ENCODE data around the gene MEIOSIN. TPM values are rescaled to one million over a fixed set of nuclear protein-coding genes. Genes with fewer than 3 reads are reported as not detected.

The MEIOSIN gene
- total RNA-seq, 2 experiments from 2014 or later = not detected

GRCh38 chr19:45801603-45802175 lies 68.5 kb downstream of the MEIOSIN start:
- Mint-ChIP-seq H3K9me3 (no peaks in the 10 kb centered on the region), H3K4me3 (no peak overlapping the region), H3K27me3 (ENCODE audit: low read depth) (peaks cover 17% of the 10 kb centered on the region), H3K27ac (no peak overlapping the region), H3K4me1 (ENCODE audit: low read depth) (peaks cover 4% of the 10 kb centered on the region), H3K36me3 (ENCODE audit: low read depth) (no peaks in the 10 kb centered on the region)
- no peak for DNase-seq
- CTCF ChIA-PET = interaction anchor here (7.0 kb wide), 1 partner anchor 31 kb away, joined by 127 read pairs; the partner anchor contains the start of gene SIX5
- intact Hi-C loops (cut with micrococcal nuclease) = no loop called here

- Mint-ChIP-seq H3K36me3 (ENCODE audit: low read depth) (no peaks in the 10 kb centered on the region), H3K27ac (no peak overlapping the region), H3K4me3 (no peak overlapping the region), H3K27me3 (ENCODE audit: low read depth) (peaks cover 5% of the 10 kb centered on the region), H3K4me1 (ENCODE audit: low read depth) (peaks cover 1% of the 10 kb centered on the region), H3K9me3 (no peaks in the 10 kb centered on the region)
- DNase-seq = no peak
- CTCF ChIA-PET = interaction anchor here (0.6 to 1.2 kb wide), 3 partner anchors 14 to 825 kb away, joined by 3 read pairs; partner anchors contain the start of gene SIX5
- intact Hi-C loops (cut with micrococcal nuclease) = no loop called here
These were observed 71.1 kb downstream of the MEIOSIN start for GRCh38 chr19:45804140-45804958.

GRCh38 chr19:45804959-45805230 lies 71.7 kb downstream of the MEIOSIN start:
- CTCF ChIA-PET = interaction anchor here (0.7 to 1.2 kb wide), 2 partner anchors 12 to 13 kb away, joined by 3 read pairs; no protein-coding TSS in a partner anchor
- Mint-ChIP-seq H3K9me3 (no peaks in the 10 kb centered on the region), H3K36me3 (ENCODE audit: low read depth) (no peaks in the 10 kb centered on the region), H3K4me1 (ENCODE audit: low read depth) (peaks cover 7% of the 10 kb centered on the region), H3K4me3 (no peak overlapping the region), H3K27ac (no peak overlapping the region), H3K27me3 (ENCODE audit: low read depth) (peaks cover 5% of the 10 kb centered on the region)
- DNase-seq = no peak
- intact Hi-C loops (cut with micrococcal nuclease) = no loop called here

- Mint-ChIP-seq H3K9me3 (no peaks in the 10 kb centered on the region), H3K4me1 (ENCODE audit: low read depth) (peaks cover 11% of the 10 kb centered on the region), H3K36me3 (ENCODE audit: low read depth) (no peaks in the 10 kb centered on the region)
These were observed 72.5 kb downstream of the MEIOSIN start for GRCh38 chr19:45805719-45806118.

GRCh38 chr19:45809643-45810159 lies 76.5 kb downstream of the MEIOSIN start:
- CTCF ChIA-PET = interaction anchor here (1.1 kb wide), 1 partner anchor 11 kb away, joined by 3 read pairs; no protein-coding TSS in a partner anchor
- Mint-ChIP-seq H3K4me1 (ENCODE audit: low read depth) (peaks cover 11% of the 10 kb centered on the region), H3K36me3 (ENCODE audit: low read depth) (no peaks in the 10 kb centered on the region), H3K9me3 (no peaks in the 10 kb centered on the region), H3K4me3 (no peak overlapping the region), H3K27me3 (ENCODE audit: low read depth) (peaks cover 17% of the 10 kb centered on the region), H3K27ac (peak overlapping the region; percentile 51)
- intact Hi-C loops (cut with micrococcal nuclease) = loop anchor here (10.0 kb wide), 1 partner anchor 455 kb away; no protein-coding TSS in a partner anchor
- DNase-seq = peak; percentile 34

More at GRCh38 chr19:45805719-45806118, 72.5 kb downstream of the MEIOSIN start:
- Mint-ChIP-seq H3K4me3 (no peak overlapping the region), H3K27ac (no peak overlapping the region), H3K27me3 (ENCODE audit: low read depth) (peaks cover 2% of the 10 kb centered on the region)
- CTCF ChIA-PET = interaction anchor here (0.6 to 1.2 kb wide), 3 partner anchors 11 to 35 kb away, joined by 3 read pairs; no protein-coding TSS in a partner anchor
- DNase-seq = no peak
- intact Hi-C loops (cut with micrococcal nuclease) = no loop called here

GRCh38 chr19:45812297-45812696 lies 79.1 kb downstream of the MEIOSIN start:
- Mint-ChIP-seq H3K27ac (no peak overlapping the region), H3K4me3 (no peak overlapping the region), H3K27me3 (ENCODE audit: low read depth) (peaks cover 21% of the 10 kb centered on the region), H3K9me3 (no peaks in the 10 kb centered on the region), H3K4me1 (ENCODE audit: low read depth) (peaks cover 18% of the 10 kb centered on the region), H3K36me3 (ENCODE audit: low read depth) (peaks cover 1% of the 10 kb centered on the region)
- intact Hi-C loops (cut with micrococcal nuclease) = loop anchor here (10.0 kb wide), 1 partner anchor 453 kb away; no protein-coding TSS in a partner anchor
- CTCF ChIA-PET = interaction anchor here (1.4 kb wide), 2 partner anchors 13 to 43 kb away, joined by 5 to 6 read pairs; partner anchors contain the start of gene SIX5
- DNase-seq = no peak

Other genes with a start within 250 kb of the MEIOSIN start
- under 1 TPM; 0.69 to 0.84 TPM for gene RTN2, start 236.4 kb upstream of the MEIOSIN start, total RNA-seq
- gene PPM1N, start 235.0 kb upstream of the MEIOSIN start, total RNA-seq = 1 to 10 TPM; 2.3 to 2.5 TPM
- 10 to 100 TPM; 94.5 to 99.6 TPM for gene VASP, start 226.0 kb upstream of the MEIOSIN start, total RNA-seq
- gene OPA3, start 148.6 kb upstream of the MEIOSIN start, total RNA-seq = 10 to 100 TPM; 12.4 to 12.7 TPM
- not detected for gene GPR4, start 131.2 kb upstream of the MEIOSIN start, total RNA-seq
- gene EML2, start 94.0 kb upstream of the MEIOSIN start, total RNA-seq = 100 to 1,000 TPM; 145 to 159 TPM
- 1 to 10 TPM; 1.8 to 2.3 TPM for gene GIPR, start 65.2 kb upstream of the MEIOSIN start, total RNA-seq
- gene SNRPD2, start 41.5 kb upstream of the MEIOSIN start, total RNA-seq = 100 to 1,000 TPM; 976 to 988 TPM
- gene QPCTL, start 40.8 kb upstream of the MEIOSIN start, total RNA-seq = 10 to 100 TPM; 12.0 to 14.1 TPM
- gene FBXO46, start 2.5 kb upstream of the MEIOSIN start, total RNA-seq = 10 to 100 TPM; 21.8 to 23.2 TPM
- gene SIX5, start 35.8 kb downstream of the MEIOSIN start, total RNA-seq = 1 to 10 TPM; 1.8 to 2.2 TPM
- gene DMPK, start 49.1 kb downstream of the MEIOSIN start, total RNA-seq = 1 to 10 TPM; 6.1 TPM
- 10 to 100 TPM; 28.6 to 29.1 TPM for gene DMWD, start 59.4 kb downstream of the MEIOSIN start, total RNA-seq
- under 1 TPM in 1 of 2 experiments, not detected in 1; 0.17 TPM for gene RSPH6A, start 81.9 kb downstream of the MEIOSIN start, total RNA-seq
- 10 to 100 TPM; 96.9 to 97.4 TPM for gene SYMPK, start 129.7 kb downstream of the MEIOSIN start, total RNA-seq
- under 1 TPM in 1 of 2 experiments, not detected in 1; 0.20 TPM for gene FOXA3, start 130.9 kb downstream of the MEIOSIN start, total RNA-seq
- gene IRF2BP1, start 152.7 kb downstream of the MEIOSIN start, total RNA-seq = 10 to 100 TPM; 11.4 TPM
- 1 to 10 TPM; 4.5 to 4.8 TPM for gene MYPOP, start 169.2 kb downstream of the MEIOSIN start, total RNA-seq
- gene NANOS2, start 181.3 kb downstream of the MEIOSIN start, total RNA-seq = not detected
- not detected for gene NOVA2, start 240.4 kb downstream of the MEIOSIN start, total RNA-seq

Measured in activated naive CD4-positive, alpha-beta T cell treated with anti-CD3 and anti-CD28 coated beads for 36 hours (primary cell).